GM23248 (cell line): Measurements from ENCODE around the gene BICDL2. TPM values are rescaled to one million over a fixed set of nuclear protein-coding genes. Genes with fewer than 3 reads are reported as not detected.

Experiments used
- DNase-seq: peaks from one replicate; pipeline ENCODE4 v3.0.0-alpha.2; 2015
- H2AFZ ChIP-seq: fragments of 200-600 bp; sonication (generic); 2 replicates; pipeline ENCODE4 v1.6.1; 2016; ENCODE audit warnings: antibody characterized with exemption
- H3F3A ChIP-seq: fragments of 200-600 bp; sonication (generic); 2 replicates; pipeline ENCODE4 v1.6.1; 2016; ENCODE audit warnings: mild to moderate bottlenecking, antibody characterized with exemption, mixed run types; ENCODE audit not compliant: insufficient read depth
- H3K27ac ChIP-seq: fragments of 200-600 bp; sonication (generic); 2 replicates; pipeline ENCODE4 v1.5.1; 2016; ENCODE audit warnings: mild to moderate bottlenecking
- H3K27me3 ChIP-seq: fragments of 200-600 bp; sonication (generic); replicated peaks from 2 replicates; pipeline ENCODE4 v1.6.1; 2016; ENCODE audit warnings: mild to moderate bottlenecking; ENCODE audit not compliant: insufficient read depth
- H3K36me3 ChIP-seq: fragments of 200-600 bp; sonication (generic); 2 replicates; pipeline ENCODE4 v1.6.1; 2016; ENCODE audit warnings: low read depth, mild to moderate bottlenecking
- H3K4me1 ChIP-seq: fragments of 200-600 bp; sonication (generic); 2 replicates; pipeline ENCODE4 v1.6.1; 2016; ENCODE audit warnings: mild to moderate bottlenecking; ENCODE audit not compliant: insufficient read depth
- H3K4me2 ChIP-seq: fragments of 200-600 bp; sonication (generic); one replicate; pipeline ENCODE4 v1.6.1; 2016; ENCODE audit warnings: mild to moderate bottlenecking; ENCODE audit not compliant: unreplicated experiment
- H3K4me3 ChIP-seq: fragments of 200-600 bp; sonication (generic); 2 replicates; pipeline ENCODE4 v1.5.1; 2016; ENCODE audit warnings: mild to moderate bottlenecking
- H3K79me2 ChIP-seq: fragments of 200-600 bp; sonication (generic); 2 replicates; pipeline ENCODE4 v1.6.1; 2016; ENCODE audit warnings: mild to moderate bottlenecking; ENCODE audit not compliant: insufficient read depth
- H3K9ac ChIP-seq: fragments of 200-600 bp; sonication (generic); 2 replicates; pipeline ENCODE4 v1.6.1; 2016; ENCODE audit warnings: mild to moderate bottlenecking
- H3K9me2 ChIP-seq: fragments of 200-600 bp; sonication (generic); 2 replicates; pipeline ENCODE4 v1.6.1; 2016; ENCODE audit warnings: mixed run types, mild to moderate bottlenecking, moderate library complexity; ENCODE audit not compliant: insufficient read depth
- H3K9me3 ChIP-seq: fragments of 200-600 bp; sonication (generic); one replicate; pipeline ENCODE4 v1.6.1; 2017; ENCODE audit warnings: low read depth
- H4K20me1 ChIP-seq: fragments of 200-600 bp; sonication (generic); 2 replicates; pipeline ENCODE4 v1.6.0; 2016; ENCODE audit not compliant: insufficient read depth
- EZH2 ChIP-seq: fragments of 200-600 bp; sonication (generic); IDR thresholded peaks from 2 replicates; pipeline ENCODE4 v1.6.1; 2018; ENCODE audit warnings: antibody characterized with exemption, mild to moderate bottlenecking; ENCODE audit not compliant: insufficient read depth, poor library complexity, severe bottlenecking
- EZH2phosphoT487 ChIP-seq: fragments of 200-600 bp; sonication (generic); IDR thresholded peaks from 2 replicates; pipeline ENCODE4 v1.6.1; 2018; ENCODE audit warnings: antibody characterized with exemption, moderate library complexity, mild to moderate bottlenecking, low read depth; ENCODE audit not compliant: insufficient read depth
- WGBS, 2 experiments: methylation state at CpG; one replicate each; pipeline ENCODE4 v1.1.6; 2015 to 2017; ENCODE audit warnings: low lambda C conversion rate in 2 of 2, low coverage in 1 of 2; ENCODE audit errors: missing lambda C conversion rate in 2 of 2; 5-methylcytosine and 5-hydroxymethylcytosine counted together
- in situ Hi-C: fragments of 300-500 bp; cut with MboI; formaldehyde crosslinking; loops from 2 replicates; pipeline ENCODE4 v1.15.0; 2020
- polyA plus RNA-seq: library from polyadenylated mRNA; unstranded; fragments of >200 nt; fragmentation: Nextera tagmentation; extraction: Ambion mirVana; gene quantifications from 2 replicates; pipeline ENCODE4 v1.2.1, GENCODE V29; 2016
- small RNA-seq: library from RNA; depleted of rRNA; stranded (forward); fragments of <200 nt; gene quantifications from one replicate; pipeline ENCODE3, GENCODE V24; 2014; ENCODE audit warnings: low read depth, low replicate concordance
- total RNA-seq: library from RNA; depleted of rRNA; stranded (reverse); fragments of >200 nt; shearing (Covaris generic); gene quantifications from 2 replicates; pipeline ENCODE4 v1.2.3, GENCODE V29; 2014; rRNA removed

The BICDL2 gene
- total and polyA plus RNA-seq, 2 experiments from 2014 or later: 0.11 to 0.63 TPM

GRCh38 chr16:2981177-2981898, 55.4 kb downstream of the BICDL2 start:
- no peak for DNase-seq
- Histone ChIP-seq H3K27me3 (no peaks in the 10 kb centered on the region), H3K4me1 (no peaks in the 10 kb centered on the region), H3K4me2 (peak overlapping the region; percentile 87), H2AFZ (peak overlapping the region; percentile 88; the same call in 1 of the 2 replicates), H3K79me2 (no peaks in the 10 kb centered on the region), H3K27ac (no peak overlapping the region), H3K9me3 (no peaks in the 10 kb centered on the region), H3K4me3 (peak overlapping the region; percentile 82), H3K9ac (peak overlapping the region; percentile 97), H4K20me1 (no peaks in the 10 kb centered on the region), H3F3A (no peaks in the 10 kb centered on the region), H3K36me3 (no peaks in the 10 kb centered on the region), H3K9me2 (no peaks in the 10 kb centered on the region)
- in situ Hi-C loops: no loop called here
- 62 to 65% methylated on average over 33 of the region's 33 CpGs for WGBS, 2 experiments
- TF ChIP-seq EZH2 (no peak), EZH2phosphoT487 (no peak)

GRCh38 chr16:2980227-2981176, 56.2 kb downstream of the BICDL2 start, which contains the start of gene PKMYT1:
Gene PKMYT1 (minus strand): TSS chr16:2980446. CDS start chr16:2979657, 789 bp downstream.
- no peaks in the 10 kb centered on the region for H3K9me2 ChIP-seq
- peak within 1 kb of the TSS; percentile 87 for H3K4me2 ChIP-seq
- no peaks in the 10 kb centered on the region for H3K27me3 ChIP-seq
- TF ChIP-seq EZH2 (no peak), EZH2phosphoT487 (no peak)
- no peaks in the 10 kb centered on the region for H3K36me3 ChIP-seq
- no peaks in the 10 kb centered on the region for H3K4me1 ChIP-seq
- H3K79me2 ChIP-seq: no peaks in the 10 kb centered on the region
- H4K20me1 ChIP-seq: no peaks in the 10 kb centered on the region
- H3F3A ChIP-seq: no peaks in the 10 kb centered on the region
- in situ Hi-C loops: no loop called here
- H3K9ac ChIP-seq: peak within 1 kb of the TSS; percentile 97
- H3K9me3 ChIP-seq: no peaks in the 10 kb centered on the region
- peak within 1 kb of the TSS; percentile 88 for H2AFZ ChIP-seq
- WGBS, 2 experiments: 8 to 12% methylated on average over 49 to 72 of the region's 91 CpGs
- peak within 1 kb of the TSS; percentile 57 for H3K27ac ChIP-seq
- DNase-seq: peak; percentile 97
- peak within 1 kb of the TSS; percentile 82 for H3K4me3 ChIP-seq

GRCh38 chr16:2979669-2980226, 57.0 kb downstream of the BICDL2 start:
- no peak for TF ChIP-seq EZH2phosphoT487
- TF ChIP-seq EZH2: no peak
- Histone ChIP-seq H3F3A (no peaks in the 10 kb centered on the region), H3K4me3 (peak overlapping the region; percentile 82), H3K79me2 (no peaks in the 10 kb centered on the region), H3K9ac (peak overlapping the region; percentile 97), H3K4me1 (no peaks in the 10 kb centered on the region), H3K27me3 (no peaks in the 10 kb centered on the region), H3K4me2 (peak overlapping the region; percentile 87), H4K20me1 (no peaks in the 10 kb centered on the region), H3K9me3 (no peaks in the 10 kb centered on the region), H3K27ac (no peak overlapping the region), H3K36me3 (no peaks in the 10 kb centered on the region), H3K9me2 (no peaks in the 10 kb centered on the region), H2AFZ (peak overlapping the region; percentile 88)
- DNase-seq: peak; percentile 50
- WGBS, 2 experiments: 2 to 3% methylated on average over 24 to 43 of the region's 43 CpGs
- in situ Hi-C loops: no loop called here

Small RNA genes within 50 kb of the gene (small RNA-seq; reads per million reads assigned to genes)
- not detected for gene LINC00514
- 0.81 reads per million, percentile 30 among the genes with 10 or more reads in this experiment for gene RNU1-22P

Other genes starting within 250 kb of the BICDL2 start
- not detected in 2 replicates for gene PRSS33, start 249.4 kb downstream of the BICDL2 start, total RNA-seq
- not detected in 2 replicates for gene PRSS33, start 249.4 kb downstream of the BICDL2 start, polyA plus RNA-seq
- gene PRSS41, start 238.5 kb downstream of the BICDL2 start, total RNA-seq: not detected in 2 replicates
- gene PRSS41, start 238.5 kb downstream of the BICDL2 start, polyA plus RNA-seq: not detected in 2 replicates
- not detected in 2 replicates for gene PRSS21, start 219.7 kb downstream of the BICDL2 start, total RNA-seq
- not detected in 2 replicates for gene PRSS21, start 219.7 kb downstream of the BICDL2 start, polyA plus RNA-seq
- not detected in 2 replicates for gene ZG16B, start 206.6 kb downstream of the BICDL2 start, total RNA-seq
- gene ZG16B, start 206.6 kb downstream of the BICDL2 start, polyA plus RNA-seq: not detected in 2 replicates
- gene PRSS22, start 178.8 kb downstream of the BICDL2 start, total RNA-seq: not detected in 2 replicates
- not detected in 2 replicates for gene PRSS22, start 178.8 kb downstream of the BICDL2 start, polyA plus RNA-seq
- gene FLYWCH2, start 153.7 kb downstream of the BICDL2 start, total RNA-seq: 60.3 and 112 TPM in 2 replicates
- 48.6 and 53.6 TPM in 2 replicates for gene FLYWCH2, start 153.7 kb downstream of the BICDL2 start, polyA plus RNA-seq
- gene FLYWCH1, start 125.0 kb downstream of the BICDL2 start, total RNA-seq: 43.3 and 44.7 TPM in 2 replicates
- gene FLYWCH1, start 125.0 kb downstream of the BICDL2 start, polyA plus RNA-seq: 16.0 and 18.7 TPM in 2 replicates
- gene KREMEN2, start 72.7 kb downstream of the BICDL2 start, total RNA-seq: not detected in 2 replicates
- gene KREMEN2, start 72.7 kb downstream of the BICDL2 start, polyA plus RNA-seq: not detected in 2 replicates
- 7.7 and 11.3 TPM in 2 replicates for gene PAQR4, start 67.6 kb downstream of the BICDL2 start, total RNA-seq
- gene PAQR4, start 67.6 kb downstream of the BICDL2 start, polyA plus RNA-seq: 5.1 and 5.6 TPM in 2 replicates
- gene PKMYT1, start 56.5 kb downstream of the BICDL2 start, total RNA-seq: 11.0 and 15.6 TPM in 2 replicates
- 21.1 TPM in 2 replicates for gene PKMYT1, start 56.5 kb downstream of the BICDL2 start, polyA plus RNA-seq
- gene CLDN9, start 24.0 kb downstream of the BICDL2 start, total RNA-seq: not detected in 2 replicates
- 0.09 TPM in 1 of 2 replicates, not detected in the other for gene CLDN9, start 24.0 kb downstream of the BICDL2 start, polyA plus RNA-seq
- gene CLDN6, start 18.8 kb downstream of the BICDL2 start, total RNA-seq: not detected in 2 replicates
- gene CLDN6, start 18.8 kb downstream of the BICDL2 start, polyA plus RNA-seq: 0.32 and 0.33 TPM in 2 replicates
- gene TNFRSF12A, start 16.6 kb downstream of the BICDL2 start, total RNA-seq: 700 and 735 TPM in 2 replicates
- gene TNFRSF12A, start 16.6 kb downstream of the BICDL2 start, polyA plus RNA-seq: 864 and 895 TPM in 2 replicates
- 5.8 and 7.2 TPM in 2 replicates for gene HCFC1R1, start 13.0 kb downstream of the BICDL2 start, total RNA-seq
- gene HCFC1R1, start 13.0 kb downstream of the BICDL2 start, polyA plus RNA-seq: 53.2 and 60.4 TPM in 2 replicates
- 12.3 and 17.7 TPM in 2 replicates for gene THOC6, start 12.9 kb downstream of the BICDL2 start, total RNA-seq
- gene THOC6, start 12.9 kb downstream of the BICDL2 start, polyA plus RNA-seq: 18.1 and 22.4 TPM in 2 replicates
- not detected in 2 replicates for gene MMP25, start 9.6 kb upstream of the BICDL2 start, total RNA-seq
- gene MMP25, start 9.6 kb upstream of the BICDL2 start, polyA plus RNA-seq: 0.16 and 0.23 TPM in 2 replicates
- 0.76 TPM in 1 of 2 replicates, not detected in the other for gene IL32, start 28.7 kb upstream of the BICDL2 start, total RNA-seq
- 0.56 and 1.0 TPM in 2 replicates for gene IL32, start 28.7 kb upstream of the BICDL2 start, polyA plus RNA-seq
- gene ZSCAN10, start 62.4 kb upstream of the BICDL2 start, total RNA-seq: not detected in 2 replicates
- 0.08 TPM in 1 of 2 replicates, not detected in the other for gene ZSCAN10, start 62.4 kb upstream of the BICDL2 start, polyA plus RNA-seq
- 12.5 and 14.6 TPM in 2 replicates for gene ZNF205, start 75.6 kb upstream of the BICDL2 start, total RNA-seq
- 4.2 and 4.4 TPM in 2 replicates for gene ZNF205, start 75.6 kb upstream of the BICDL2 start, polyA plus RNA-seq
- gene ZNF213, start 98.1 kb upstream of the BICDL2 start, total RNA-seq: 7.3 and 7.7 TPM in 2 replicates
- 5.3 and 5.4 TPM in 2 replicates for gene ZNF213, start 98.1 kb upstream of the BICDL2 start, polyA plus RNA-seq
- 5.3 TPM in 1 of 2 replicates, not detected in the other for gene OR1F1, start 151.3 kb upstream of the BICDL2 start, total RNA-seq
- gene OR1F1, start 151.3 kb upstream of the BICDL2 start, polyA plus RNA-seq: not detected in 2 replicates
- gene ZNF200, start 198.2 kb upstream of the BICDL2 start, total RNA-seq: 6.2 and 10.3 TPM in 2 replicates
- 7.0 and 7.8 TPM in 2 replicates for gene ZNF200, start 198.2 kb upstream of the BICDL2 start, polyA plus RNA-seq
- not detected in 2 replicates for gene MEFV, start 219.7 kb upstream of the BICDL2 start, total RNA-seq
- gene MEFV, start 219.7 kb upstream of the BICDL2 start, polyA plus RNA-seq: not detected in 2 replicates
- gene ZNF263, start 246.5 kb upstream of the BICDL2 start, total RNA-seq: 55.7 and 66.3 TPM in 2 replicates
- 20.5 and 22.1 TPM in 2 replicates for gene ZNF263, start 246.5 kb upstream of the BICDL2 start, polyA plus RNA-seq